Astrocyte of the spinal cord (primary cell): ENCODE measurements around the gene THEMIS.

Experiments used
- DNase-seq: peaks from one replicate; pipeline ENCODE4 v3.0.0; 2011; ENCODE audit warnings: low read depth, low spot score
- H3K4me3 ChIP-seq: 2 replicates; pipeline ENCODE4 v1.5.1; 2011; ENCODE audit warnings: low read depth, mild to moderate bottlenecking, low read length, moderate library complexity
- in situ Hi-C: cut with HindIII; loops from 2 replicates; pipeline ENCODE4 v1.10.0; 2017; ENCODE audit warnings: low sequenced_read_pairs
- TF ChIP-seq, protein P1 (sequence below): IDR thresholded peaks from 2 replicates; pipeline ENCODE4 v1.5.1; 2012; ENCODE audit warnings: low read depth, mild to moderate bottlenecking, low read length, inconsistent platforms

Gene THEMIS

DNA sequence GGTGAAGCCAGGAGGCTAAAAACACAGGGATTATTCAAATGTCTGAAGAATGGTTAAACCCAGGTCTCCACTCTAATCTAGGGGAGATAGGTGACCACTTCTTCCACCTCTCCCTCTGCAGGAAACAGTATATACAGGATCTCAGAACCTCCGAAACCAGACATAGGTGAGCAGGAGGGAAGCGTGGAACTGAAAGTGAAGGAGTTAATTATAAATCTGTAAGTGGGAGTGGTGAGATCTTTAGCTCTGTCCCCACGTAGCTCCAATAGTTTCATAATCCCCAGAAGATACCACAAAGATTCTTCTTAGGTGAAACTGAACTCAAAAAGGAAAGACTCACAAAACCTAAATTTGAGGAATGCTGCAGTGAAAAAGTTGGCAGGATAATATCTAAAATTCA lies 76.8 kb downstream of the THEMIS start:
- DNase-seq, result no peak
- TF ChIP-seq, protein P1, sequence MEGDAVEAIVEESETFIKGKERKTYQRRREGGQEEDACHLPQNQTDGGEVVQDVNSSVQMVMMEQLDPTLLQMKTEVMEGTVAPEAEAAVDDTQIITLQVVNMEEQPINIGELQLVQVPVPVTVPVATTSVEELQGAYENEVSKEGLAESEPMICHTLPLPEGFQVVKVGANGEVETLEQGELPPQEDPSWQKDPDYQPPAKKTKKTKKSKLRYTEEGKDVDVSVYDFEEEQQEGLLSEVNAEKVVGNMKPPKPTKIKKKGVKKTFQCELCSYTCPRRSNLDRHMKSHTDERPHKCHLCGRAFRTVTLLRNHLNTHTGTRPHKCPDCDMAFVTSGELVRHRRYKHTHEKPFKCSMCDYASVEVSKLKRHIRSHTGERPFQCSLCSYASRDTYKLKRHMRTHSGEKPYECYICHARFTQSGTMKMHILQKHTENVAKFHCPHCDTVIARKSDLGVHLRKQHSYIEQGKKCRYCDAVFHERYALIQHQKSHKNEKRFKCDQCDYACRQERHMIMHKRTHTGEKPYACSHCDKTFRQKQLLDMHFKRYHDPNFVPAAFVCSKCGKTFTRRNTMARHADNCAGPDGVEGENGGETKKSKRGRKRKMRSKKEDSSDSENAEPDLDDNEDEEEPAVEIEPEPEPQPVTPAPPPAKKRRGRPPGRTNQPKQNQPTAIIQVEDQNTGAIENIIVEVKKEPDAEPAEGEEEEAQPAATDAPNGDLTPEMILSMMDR, result no peak
- in situ Hi-C loops, result no loop called here
- H3K4me3 ChIP-seq, result no peak overlapping the region

- in situ Hi-C loops, result no loop called here
Measured at GRCh38 chr6:127821431-127821830, 79.4 kb downstream of the THEMIS start.

DNA sequence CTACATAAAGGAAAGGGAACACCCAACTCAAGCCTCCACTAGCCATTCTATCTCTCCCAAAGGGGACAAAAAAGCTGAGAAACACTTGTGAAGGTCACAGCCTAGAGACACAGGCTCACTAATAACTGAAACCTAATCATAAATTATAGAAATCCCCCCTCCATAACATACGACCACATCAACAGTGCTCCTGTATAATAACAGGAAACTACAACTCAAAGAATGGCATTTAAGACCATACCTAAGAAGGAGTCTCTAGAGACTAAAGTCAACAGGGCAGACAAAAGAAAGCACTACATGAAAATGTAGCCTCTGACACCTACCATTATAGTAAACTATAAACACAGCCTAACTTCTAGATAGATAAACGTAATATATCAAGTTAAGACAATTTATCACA lies 82.7 kb downstream of the THEMIS start:
- H3K4me3 ChIP-seq, result no peak overlapping the region
- in situ Hi-C loops, result no loop called here
- no peak for DNase-seq
- TF ChIP-seq, protein P1, result no peak

More at GRCh38 chr6:127821431-127821830, 79.4 kb downstream of the THEMIS start:
- H3K4me3 ChIP-seq, result no peak overlapping the region
- TF ChIP-seq, protein P1, result no peak
- DNase-seq, result no peak

DNA sequence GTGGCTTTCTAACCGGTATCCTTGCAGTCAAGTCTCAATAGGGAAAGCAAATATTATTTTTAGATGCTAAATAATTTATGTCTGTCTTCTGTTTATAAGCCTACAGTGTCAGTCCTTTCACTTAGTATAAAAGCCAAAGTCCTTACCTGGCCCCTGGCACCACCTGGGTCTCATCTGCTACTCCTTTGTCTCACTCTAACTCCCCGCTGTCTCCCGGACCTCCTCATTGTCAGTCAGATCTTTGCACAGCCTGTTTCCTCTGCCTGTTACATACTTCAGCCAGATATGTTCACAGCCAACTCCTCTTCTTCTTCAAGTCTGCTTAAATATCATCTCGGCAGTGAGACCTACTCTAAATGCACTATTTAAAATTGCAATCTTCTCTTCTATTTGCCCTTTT lies 84.2 kb downstream of the THEMIS start:
- in situ Hi-C loops, result no loop called here
- no peak for DNase-seq
- no peak overlapping the region for H3K4me3 ChIP-seq
- TF ChIP-seq, protein P1, result no peak

DNA sequence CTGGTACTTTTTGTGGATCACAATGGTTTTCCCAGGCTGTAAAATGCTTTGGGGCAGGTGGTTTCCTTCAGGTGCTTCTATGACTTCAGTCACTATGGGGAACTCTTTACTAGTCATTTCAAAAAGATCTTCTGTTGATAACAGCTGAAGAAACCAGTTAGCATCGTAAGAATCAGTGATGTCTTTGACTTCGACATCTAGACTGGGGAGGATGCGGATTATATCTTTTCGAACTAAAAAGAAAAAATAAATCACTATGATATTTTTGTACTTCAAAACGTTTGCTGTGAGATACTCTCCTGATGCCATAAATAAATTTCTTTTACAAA lies 87.2 kb downstream of the THEMIS start:
- no peak for DNase-seq
- in situ Hi-C loops, result no loop called here

DNA sequence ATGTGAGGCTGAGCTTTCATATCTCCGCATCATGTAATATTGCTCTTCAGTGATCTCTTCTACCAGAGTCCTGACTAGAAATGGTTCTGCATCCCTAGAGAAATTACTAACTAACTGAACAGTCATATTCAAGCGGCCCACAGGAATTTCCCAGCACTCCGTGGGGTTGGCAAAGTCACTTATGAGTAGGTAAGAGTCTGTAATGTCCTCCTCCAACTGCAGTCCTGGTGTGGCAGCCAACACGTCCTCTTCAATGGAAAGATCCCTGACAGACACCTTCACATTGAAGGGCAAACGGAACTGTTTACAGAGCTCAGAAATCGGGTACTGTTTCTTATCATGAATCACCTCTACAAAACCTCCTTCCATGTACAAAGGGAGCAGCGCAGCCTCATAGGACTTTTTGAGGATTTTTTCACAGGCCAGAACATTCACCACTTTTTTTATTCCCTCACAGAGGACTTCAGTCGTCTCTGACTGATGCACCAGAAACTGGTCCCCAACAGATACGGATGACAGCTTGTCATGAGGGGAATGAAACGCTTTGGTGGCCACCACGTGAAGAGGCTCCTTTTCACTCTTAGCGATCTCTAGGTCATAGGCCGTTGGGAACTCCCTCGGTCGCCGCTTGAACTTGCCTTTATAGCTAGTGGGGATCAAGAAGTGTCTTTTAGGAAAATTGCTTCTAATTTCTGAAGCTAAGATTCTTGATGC lies 87.7 kb downstream of the THEMIS start:
- TF ChIP-seq, protein P1, result no peak
- no peak overlapping the region for H3K4me3 ChIP-seq
- in situ Hi-C loops, result no loop called here

More for the DNA sequence above, 87.2 kb downstream of the THEMIS start:
- TF ChIP-seq, protein P1, result no peak
- no peak overlapping the region for H3K4me3 ChIP-seq

More for the DNA sequence above, 87.7 kb downstream of the THEMIS start:
- DNase-seq, result no peak
